Peyer's patch (tissue), 4 donors: ENCODE measurements around the gene L3MBTL1. TPM values are rescaled to one million over a fixed set of nuclear protein-coding genes. Genes with fewer than 3 reads are reported as not detected.
"Not testable (repeated sequence)": the region's sequence is repeated elsewhere in the genome, so short reads cannot be mapped to it uniquely, and the experiment has no call there.

Source experiments
- DNase-seq, 3 donors: peaks; one replicate each; pipeline ENCODE4 v3.0.0-alpha.2; 2017 to 2019
- H3K27ac ChIP-seq, 4 donors: fragments of 200-600 bp; sonication (generic); one replicate each; pipeline ENCODE4 v1.5.1; 2016 to 2019
- H3K27me3 ChIP-seq, 2 donors: fragments of 200-600 bp; sonication (generic); one replicate each; pipeline ENCODE4 v1.5.1; 2019
- H3K36me3 ChIP-seq, 3 donors: fragments of 200-600 bp; sonication (generic); one replicate each; pipeline ENCODE4 v1.5.1; 2016 to 2019
- H3K4me1 ChIP-seq, 4 donors: fragments of 200-600 bp; sonication (generic); one replicate each; pipeline ENCODE4 v1.5.1; 2016 to 2019
- H3K4me3 ChIP-seq, 4 donors: fragments of 200-600 bp; sonication (generic); 1 replicate in 3 of 4; 2 replicates in 1 of 4; pipeline ENCODE4 v1.5.1; 2016 to 2019; ENCODE audit warnings: mild to moderate bottlenecking in 1 of 4
- H3K9me3 ChIP-seq, 4 donors: fragments of 200-600 bp; sonication (generic); one replicate each; pipeline ENCODE4 v1.5.1; 2016 to 2019; ENCODE audit warnings: mild to moderate bottlenecking in 1 of 4
- CTCF ChIP-seq, 6 experiments: fragments of 450-650 bp in 4 of 6; fragments of 200-600 bp in 2 of 6; sonication (generic) in 1 of 6; IDR thresholded peaks; one replicate each; pipeline ENCODE4 v1.5.1; 2017 to 2019; ENCODE audit warnings: antibody characterized with exemption in 6 of 6, mild to moderate bottlenecking in 3 of 6, moderate library complexity in 1 of 6
- POLR2A ChIP-seq, 2 donors: fragments of 450-650 bp; IDR thresholded peaks; one replicate each; pipeline ENCODE4 v1.5.1; 2017; ENCODE audit warnings: antibody characterized with exemption in 2 of 2, mild to moderate bottlenecking in 2 of 2, moderate library complexity in 2 of 2
- total RNA-seq, 4 donors: library from RNA; depleted of rRNA; stranded (reverse); fragments of >200 nt; gene quantifications; one replicate each; pipeline ENCODE4 v1.1.0, GENCODE V29; 2016

Gene L3MBTL1
- total RNA-seq, 4 donors from 2014 or later: 18.0 to 37.4 (median 31.2) TPM

- no peaks in the 10 kb centered on the region for H3K36me3 ChIP-seq
- H3K4me3 ChIP-seq: no peak overlapping the region
- DNase-seq: no peak
- no peak overlapping the region for H3K27ac ChIP-seq
- H3K4me1 ChIP-seq: no peaks in the 10 kb centered on the region
- no peaks in the 10 kb centered on the region for H3K9me3 ChIP-seq
- no peak for TF ChIP-seq CTCF (IDR thresholded peaks at IDR 0.05)
- no peak for TF ChIP-seq POLR2A (IDR thresholded peaks at IDR 0.05)
- no peaks in the 10 kb centered on the region for H3K27me3 ChIP-seq
These were observed 17.5 kb upstream of the L3MBTL1 start for GRCh38 chr20:43490038-43490437.

GRCh38 chr20:43492101-43492500 lies 15.4 kb upstream of the L3MBTL1 start:
- TF ChIP-seq POLR2A (IDR thresholded peaks at IDR 0.05) (no peak), CTCF (IDR thresholded peaks at IDR 0.05) (no peak)

GRCh38 chr20:43495388-43495787 lies 12.1 kb upstream of the L3MBTL1 start:
- Histone ChIP-seq H3K9me3 (peaks cover 0 to 3% (median 0%) of the 10 kb centered on the region in 4 donors), H3K4me1 (no peaks in the 10 kb centered on the region), H3K36me3 (no peaks in the 10 kb centered on the region), H3K4me3 (no peak overlapping the region), H3K27ac (no peak overlapping the region), H3K27me3 (no peaks in the 10 kb centered on the region)
- DNase-seq: no peak
- no peak for TF ChIP-seq POLR2A (IDR thresholded peaks at IDR 0.05)
- TF ChIP-seq CTCF (IDR thresholded peaks at IDR 0.05): no peak

More at GRCh38 chr20:43492101-43492500, 15.4 kb upstream of the L3MBTL1 start:
- Histone ChIP-seq H3K4me1 (no peaks in the 10 kb centered on the region), H3K36me3 (no peaks in the 10 kb centered on the region), H3K9me3 (no peaks in the 10 kb centered on the region), H3K27ac (no peak overlapping the region), H3K4me3 (no peak overlapping the region), H3K27me3 (no peaks in the 10 kb centered on the region)
- no peak for DNase-seq

GRCh38 chr20:43502021-43502420 lies 5.5 kb upstream of the L3MBTL1 start:
- H3K27ac ChIP-seq, H3K4me1 ChIP-seq, H3K9me3 ChIP-seq, DNase-seq, H3K27me3 ChIP-seq, H3K4me3 ChIP-seq, H3K36me3 ChIP-seq: not testable (repeated sequence)

- DNase-seq: no peak
These were observed 1.3 kb upstream of the L3MBTL1 start for GRCh38 chr20:43506238-43506637.

GRCh38 chr20:43508106-43508505 lies 609 bp downstream of the L3MBTL1 start:
- H3K4me3 ChIP-seq: peak overlapping the region; percentile 32 to 70 (median 52)
- H3K27me3 ChIP-seq: no peaks in the 10 kb centered on the region
- no peak for TF ChIP-seq POLR2A (IDR thresholded peaks at IDR 0.05)
- TF ChIP-seq CTCF (IDR thresholded peaks at IDR 0.05): no peak
- H3K4me1 ChIP-seq: peaks cover 0 to 8% (median 3%) of the 10 kb centered on the region in 4 donors
- no peak for DNase-seq
- H3K9me3 ChIP-seq: no peaks in the 10 kb centered on the region
- H3K27ac ChIP-seq: no peak overlapping the region
- H3K36me3 ChIP-seq: no peaks in the 10 kb centered on the region

More at GRCh38 chr20:43506238-43506637, 1.3 kb upstream of the L3MBTL1 start:
- no peak overlapping the region for H3K27ac ChIP-seq
- no peak overlapping the region for H3K4me3 ChIP-seq
- peaks cover 0 to 8% (median 3%) of the 10 kb centered on the region in 4 donors for H3K4me1 ChIP-seq
- no peaks in the 10 kb centered on the region for H3K36me3 ChIP-seq
- no peak for TF ChIP-seq POLR2A (IDR thresholded peaks at IDR 0.05)
- no peak for TF ChIP-seq CTCF (IDR thresholded peaks at IDR 0.05)
- H3K27me3 ChIP-seq: no peaks in the 10 kb centered on the region
- H3K9me3 ChIP-seq: no peaks in the 10 kb centered on the region
